Measurements from ENCODE around the gene TBCD.

TBCD gene

GRCh38 chr17:82837586-82838320 is 85.9 kb downstream of the TBCD start:
- no peak for DNase-seq
- Histone ChIP-seq H3K4me1 (no peaks in the 10 kb centered on the region; the same call in 1 of the 2 replicates), H3K27me3 (no peaks in the 10 kb centered on the region), H3K9me3 (no peaks in the 10 kb centered on the region), H3K36me3 (no peaks in the 10 kb centered on the region), H3K4me3 (ENCODE audit: low read depth, low read length) (no peak overlapping the region)
- TF ChIP-seq CTCF (IDR thresholded peaks at IDR 0.05; ENCODE audit: low read depth, low read length), result no peak

- Histone ChIP-seq H3K9me3 (no peaks in the 10 kb centered on the region), H3K27me3 (no peaks in the 10 kb centered on the region), H3K4me3 (ENCODE audit: low read depth, low read length) (no peak overlapping the region), H3K4me1 (no peaks in the 10 kb centered on the region; the same call in 1 of the 2 replicates), H3K36me3 (no peaks in the 10 kb centered on the region)
- TF ChIP-seq CTCF (IDR thresholded peaks at IDR 0.05; ENCODE audit: low read depth, low read length), result no peak
- no peak for DNase-seq
These were observed 86.7 kb downstream of the TBCD start for GRCh38 chr17:82838386-82839063.

- H3K4me3 ChIP-seq (ENCODE audit: low read depth, low read length), result no peak within 1 kb of the TSS
These were observed 87.9 kb downstream of the TBCD start, which contains the start of gene ZNF750 for GRCh38 chr17:82839617-82840292. Gene ZNF750 (minus strand): TSS chr17:82840022. CDS start chr17:82832454, 7,568 bp downstream.

GRCh38 chr17:82840431-82840831 is 88.6 kb downstream of the TBCD start:
- no peak for DNase-seq
- no peaks in the 10 kb centered on the region for H3K27me3 ChIP-seq
- no peak for TF ChIP-seq CTCF (IDR thresholded peaks at IDR 0.05; ENCODE audit: low read depth, low read length)

More at GRCh38 chr17:82839617-82840292, 87.9 kb downstream of the TBCD start, which contains the start of gene ZNF750:
- Histone ChIP-seq H3K27me3 (no peaks in the 10 kb centered on the region), H3K36me3 (no peaks in the 10 kb centered on the region), H3K9me3 (no peaks in the 10 kb centered on the region), H3K4me1 (no peaks in the 10 kb centered on the region; the same call in 1 of the 2 replicates)
- no peak for TF ChIP-seq CTCF (IDR thresholded peaks at IDR 0.05; ENCODE audit: low read depth, low read length)
- DNase-seq, result no peak

GRCh38 chr17:82841921-82842596 is 90.2 kb downstream of the TBCD start:
- no peak for DNase-seq
- H3K36me3 ChIP-seq, result no peaks in the 10 kb centered on the region
- no peak overlapping the region for H3K4me3 ChIP-seq (ENCODE audit: low read depth, low read length)
- TF ChIP-seq CTCF (IDR thresholded peaks at IDR 0.05; ENCODE audit: low read depth, low read length), result no peak
- H3K4me1 ChIP-seq, result no peaks in the 10 kb centered on the region; the same call in 1 of the 2 replicates
- no peaks in the 10 kb centered on the region for H3K9me3 ChIP-seq
- no peaks in the 10 kb centered on the region for H3K27me3 ChIP-seq

More at GRCh38 chr17:82840431-82840831, 88.6 kb downstream of the TBCD start:
- Histone ChIP-seq H3K36me3 (no peaks in the 10 kb centered on the region), H3K4me3 (ENCODE audit: low read depth, low read length) (no peak overlapping the region), H3K9me3 (no peaks in the 10 kb centered on the region), H3K4me1 (no peaks in the 10 kb centered on the region; the same call in 1 of the 2 replicates)
